ENCODE results near the gene MARCKSL1. TPM values are rescaled to one million over a fixed set of nuclear protein-coding genes. Genes with fewer than 3 reads are reported as not detected.

The MARCKSL1 gene
- total and polyA plus RNA-seq, 4 donors, result 28.4 to 78.4 (median 39.5) TPM

GRCh38 chr1:32318127-32318869 is 17.7 kb downstream of the MARCKSL1 start:
- DNase-seq, result no peak
- no peak for ATAC-seq (ENCODE audit: insufficient read depth, low FRiP score)

GRCh38 chr1:32316903-32317277 is 19.1 kb downstream of the MARCKSL1 start:
- peaks cover 8 to 22% (median 15%) of the 10 kb centered on the region in 4 donors for H3K36me3 ChIP-seq (ENCODE audit: control insufficient read depth in 4 of 4, insufficient read depth in 4 of 4, low read length in 4 of 4)
- 85 to 87% methylated on average over 3 of the region's 3 CpGs for WGBS, 2 donors
- H3K4me1 ChIP-seq (ENCODE audit: control insufficient read depth in 5 of 5, insufficient read depth in 5 of 5, low read length in 5 of 5), result peaks cover 0 to 5% (median 0%) of the 10 kb centered on the region in 5 donors
- ATAC-seq (ENCODE audit: insufficient read depth, low FRiP score) (no peak), DNase-seq (no peak)
- H3K27ac ChIP-seq (ENCODE audit: low read depth in 1 of 2, low read length in 1 of 2), result no peak overlapping the region
- no peak overlapping the region for H3K9ac ChIP-seq (ENCODE audit: insufficient read depth in 1 of 2, low read length in 2 of 2)
- H3K4me3 ChIP-seq, result no peak overlapping the region
- no peaks in the 10 kb centered on the region for H3K9me3 ChIP-seq (ENCODE audit: control insufficient read depth in 4 of 4, insufficient read depth in 3 of 4, low read length in 3 of 4)
- no peaks in the 10 kb centered on the region for H3K27me3 ChIP-seq (ENCODE audit: control insufficient read depth in 3 of 3, insufficient read depth in 3 of 3, low read length in 2 of 3)
- no peak for TF ChIP-seq CTCF (IDR thresholded peaks at IDR 0.05; ENCODE audit: control extremely low read depth, extremely low read depth)

More at GRCh38 chr1:32318127-32318869, 17.7 kb downstream of the MARCKSL1 start:
- WGBS, 2 donors, result 96 to 97% methylated on average over 10 of the region's 10 CpGs
- Histone ChIP-seq H3K9ac (ENCODE audit: insufficient read depth in 1 of 2, low read length in 2 of 2) (no peak overlapping the region), H3K9me3 (ENCODE audit: control insufficient read depth in 4 of 4, insufficient read depth in 3 of 4, low read length in 3 of 4) (no peaks in the 10 kb centered on the region), H3K4me1 (ENCODE audit: control insufficient read depth in 5 of 5, insufficient read depth in 5 of 5, low read length in 5 of 5) (peaks cover 0 to 5% (median 0%) of the 10 kb centered on the region in 5 donors), H3K36me3 (ENCODE audit: control insufficient read depth in 4 of 4, insufficient read depth in 4 of 4, low read length in 4 of 4) (peaks cover 8 to 22% (median 17%) of the 10 kb centered on the region in 4 donors), H3K4me3 (no peak overlapping the region), H3K27ac (ENCODE audit: low read depth in 1 of 2, low read length in 1 of 2) (no peak overlapping the region), H3K27me3 (ENCODE audit: control insufficient read depth in 3 of 3, insufficient read depth in 3 of 3, low read length in 2 of 3) (no peaks in the 10 kb centered on the region)
- TF ChIP-seq CTCF (IDR thresholded peaks at IDR 0.05; ENCODE audit: control extremely low read depth, extremely low read depth), result no peak

GRCh38 chr1:32311709-32312393 is 24.2 kb downstream of the MARCKSL1 start:
- Histone ChIP-seq H3K36me3 (ENCODE audit: control insufficient read depth in 4 of 4, insufficient read depth in 4 of 4, low read length in 4 of 4) (peaks cover under 1 to 8% (median 6%) of the 10 kb centered on the region in 4 donors), H3K4me3 (no peak overlapping the region), H3K9me3 (ENCODE audit: control insufficient read depth in 4 of 4, insufficient read depth in 3 of 4, low read length in 3 of 4) (no peaks in the 10 kb centered on the region), H3K4me1 (ENCODE audit: control insufficient read depth in 5 of 5, insufficient read depth in 5 of 5, low read length in 5 of 5) (peaks cover 0 to 9% (median 4%) of the 10 kb centered on the region in 5 donors), H3K9ac (ENCODE audit: insufficient read depth in 1 of 2, low read length in 2 of 2) (no peak overlapping the region), H3K27ac (ENCODE audit: low read depth in 1 of 2, low read length in 1 of 2) (no peak overlapping the region), H3K27me3 (ENCODE audit: control insufficient read depth in 3 of 3, insufficient read depth in 3 of 3, low read length in 2 of 3) (no peaks in the 10 kb centered on the region)
- WGBS, 2 donors, result 56 to 81% methylated on average over 2 of the region's 2 CpGs
- DNase-seq (peak in 1 of 3 donors; percentile 25), ATAC-seq (ENCODE audit: insufficient read depth, low FRiP score) (no peak)
- TF ChIP-seq CTCF (IDR thresholded peaks at IDR 0.05; ENCODE audit: control extremely low read depth, extremely low read depth), result no peak

Measured in lung (tissue), 12 donors.